H1 (cell line): ENCODE results near the gene CNR2. TPM values are rescaled to one million over a fixed set of nuclear protein-coding genes. Genes with fewer than 3 reads are reported as not detected.

Experiments used
- CTCF ChIA-PET: fragments of 300-600 bp; sonication (Branson Sonifier 250); formaldehyde crosslinking; loops from one replicate; lab custom pipeline; 2021; ENCODE audit not compliant: partially characterized antibody; lab: Charles Lee
- POLR2A ChIA-PET: fragments of 300-600 bp; sonication (Branson Sonifier 250); formaldehyde crosslinking; loops from one replicate; lab custom pipeline; 2021; ENCODE audit warnings: inconsistent platforms; ENCODE audit not compliant: partially characterized antibody; lab: Charles Lee
- DNase-seq, 2 experiments: peaks; one replicate each; pipeline versions ENCODE4 v3.0.0 to v3.0.0-alpha.2; 2010 to 2022; ENCODE audit warnings: low spot score in 2 of 2, low read depth in 1 of 2, mixed read lengths in 1 of 2
- FAIRE-seq: peaks from 2 replicates; lab custom pipeline; 2011; peaks lifted over from hg19 to GRCh38; lab: Jason Lieb, UNC
- H2AFZ ChIP-seq: 2 replicates; pipeline ENCODE4 v1.8.1; 2012; ENCODE audit warnings: low read length, inconsistent platforms
- H2AK5ac ChIP-seq: 2 replicates; pipeline ENCODE4 v1.6.1; 2013; ENCODE audit warnings: low read depth, low read length
- H2BK120ac ChIP-seq: replicated peaks from 2 replicates; pipeline ENCODE3; 2013; ENCODE audit warnings: low read depth, low read length, inconsistent platforms
- H2BK12ac ChIP-seq: 2 replicates; pipeline ENCODE4 v1.6.1; 2013; ENCODE audit warnings: low read depth, low read length
- H2BK15ac ChIP-seq: 2 replicates; pipeline ENCODE4 v1.6.1; 2013; ENCODE audit warnings: low read length
- H2BK20ac ChIP-seq: 2 replicates; pipeline ENCODE4 v1.6.1; 2013; ENCODE audit warnings: low read length
- H2BK5ac ChIP-seq: 2 replicates; pipeline ENCODE4 v1.6.1; 2013; ENCODE audit warnings: low read depth, low read length
- H3K14ac ChIP-seq: 2 replicates; pipeline ENCODE4 v1.6.1; 2013; ENCODE audit warnings: inconsistent platforms; ENCODE audit not compliant: insufficient read length
- H3K18ac ChIP-seq: 2 replicates; pipeline ENCODE4 v1.6.1; 2013; ENCODE audit warnings: low read length; ENCODE audit errors: extremely low read depth
- H3K23ac ChIP-seq: 2 replicates; pipeline ENCODE4 v1.6.1; 2013; ENCODE audit warnings: inconsistent platforms; ENCODE audit not compliant: insufficient read length
- H3K23me2 ChIP-seq: 2 replicates; pipeline ENCODE4 v1.6.1; 2013; ENCODE audit warnings: low read depth, low read length
- H3K27ac ChIP-seq: 2 replicates; pipeline ENCODE4 v1.6.1; 2011; ENCODE audit warnings: low read depth, low read length, inconsistent platforms
- H3K27me3 ChIP-seq, 4 experiments: replicated peaks in 1 of 4; 1 replicate in 1 of 4; 2 replicates in 3 of 4; pipeline versions ENCODE4 v1.6.1 to v1.8.1; 2011 to 2013; ENCODE audit warnings: low read length in 3 of 4, mild to moderate bottlenecking in 3 of 4, inconsistent platforms in 2 of 4, mixed read lengths in 2 of 4, moderate library complexity in 1 of 4; ENCODE audit not compliant: control insufficient read depth in 3 of 4, insufficient read depth in 3 of 4; ENCODE audit errors: extremely low read depth in 1 of 4
- H3K36me3 ChIP-seq, 4 experiments: 2 replicates each; pipeline versions ENCODE4 v1.6.1 to v1.8.1; 2011 to 2013; ENCODE audit warnings: mild to moderate bottlenecking in 4 of 4, low read length in 3 of 4, moderate library complexity in 2 of 4, control low read depth in 1 of 4, inconsistent platforms in 1 of 4; ENCODE audit not compliant: insufficient read depth in 4 of 4, control insufficient read depth in 2 of 4
- H3K4ac ChIP-seq: replicated peaks from 2 replicates; pipeline ENCODE3; 2013; ENCODE audit warnings: low read length, low read depth, mixed read lengths, inconsistent platforms; ENCODE audit not compliant: insufficient read length
- H3K4me1 ChIP-seq, 4 experiments: replicated peaks in 1 of 4; 1 replicate in 1 of 4; 2 replicates in 3 of 4; pipeline versions ENCODE4 v1.6.1 to v1.8.1; 2011 to 2013; ENCODE audit warnings: low read length in 3 of 4, inconsistent platforms in 2 of 4, mixed read lengths in 1 of 4; ENCODE audit not compliant: insufficient read depth in 4 of 4, control insufficient read depth in 3 of 4
- H3K4me2 ChIP-seq, 2 experiments: 2 replicates each; pipeline versions ENCODE4 v1.6.1 to v1.8.1; 2011 to 2013; ENCODE audit warnings: low read depth in 2 of 2, low read length in 2 of 2, control low read depth in 1 of 2, inconsistent platforms in 1 of 2, mild to moderate bottlenecking in 1 of 2; ENCODE audit not compliant: insufficient read depth in 1 of 2
- H3K4me3 ChIP-seq, 4 experiments: fragments of 200-600, 300-600 bp in 1 of 4; sonication (generic), shearing (Covaris generic), sonication (Bioruptor Twin) in 1 of 4; 2 replicates each; pipeline versions ENCODE4 v1.5.1 to v1.8.1; 2011 to 2016; ENCODE audit warnings: low read length in 4 of 4, low read depth in 3 of 4, control low read depth in 2 of 4, inconsistent platforms in 2 of 4, mild to moderate bottlenecking in 2 of 4, mixed read lengths in 1 of 4, moderate library complexity in 1 of 4; ENCODE audit not compliant: insufficient read depth in 2 of 4; ENCODE audit errors: extremely low read depth in 1 of 4
- H3K56ac ChIP-seq: replicated peaks from 2 replicates; pipeline ENCODE3; 2013; ENCODE audit warnings: low read depth, mild to moderate bottlenecking, mixed read lengths, low read length, inconsistent platforms; ENCODE audit not compliant: insufficient read length
- H3K79me1 ChIP-seq: 2 replicates; pipeline ENCODE4 v1.6.1; 2013; ENCODE audit warnings: low read depth, low read length, control low read depth
- H3K79me2 ChIP-seq, 2 experiments: 2 replicates each; pipeline versions ENCODE4 v1.6.1 to v1.8.1; 2012 to 2013; ENCODE audit warnings: low read length in 2 of 2, mild to moderate bottlenecking in 2 of 2, inconsistent platforms in 1 of 2; ENCODE audit not compliant: insufficient read depth in 2 of 2, control insufficient read depth in 1 of 2
- H3K9ac ChIP-seq, 4 experiments: replicated peaks in 1 of 4; 1 replicate in 1 of 4; 2 replicates in 3 of 4; pipeline versions ENCODE4 v1.6.1 to v1.8.1; 2011 to 2013; ENCODE audit warnings: low read depth in 3 of 4, low read length in 3 of 4, control low read depth in 2 of 4, mild to moderate bottlenecking in 2 of 4, moderate library complexity in 2 of 4, inconsistent platforms in 1 of 4; ENCODE audit errors: extremely low read depth in 1 of 4
- H3K9me3 ChIP-seq, 2 experiments: 2 replicates each; pipeline versions ENCODE4 v1.6.1 to v1.8.1; 2012 to 2013; ENCODE audit warnings: mild to moderate bottlenecking in 2 of 2, moderate library complexity in 2 of 2, control low read depth in 1 of 2, inconsistent platforms in 1 of 2, low read depth in 1 of 2, low read length in 1 of 2, mixed read lengths in 1 of 2; ENCODE audit not compliant: insufficient read depth in 2 of 2
- H4K20me1 ChIP-seq, 2 experiments: replicated peaks in 1 of 2; 2 replicates each; pipeline versions ENCODE3 to v1.8.1; 2011 to 2013; ENCODE audit warnings: inconsistent platforms in 2 of 2, low read length in 2 of 2, mild to moderate bottlenecking in 1 of 2; ENCODE audit not compliant: insufficient read depth in 2 of 2, control insufficient read depth in 1 of 2
- H4K5ac ChIP-seq: 2 replicates; pipeline ENCODE4 v1.6.1; 2013; ENCODE audit warnings: low read length, low read depth, mixed read lengths, inconsistent platforms; ENCODE audit not compliant: insufficient read length
- H4K8ac ChIP-seq: 2 replicates; pipeline ENCODE4 v1.8.0; 2013; ENCODE audit warnings: mild to moderate bottlenecking, moderate library complexity, low read length, inconsistent platforms; ENCODE audit not compliant: insufficient read depth; ENCODE audit errors: extremely low read depth
- H4K91ac ChIP-seq: replicated peaks from 2 replicates; pipeline ENCODE3; 2013; ENCODE audit warnings: low read length, mixed read lengths, inconsistent platforms; ENCODE audit not compliant: insufficient read length
- BCL11A ChIP-seq, 2 experiments: IDR thresholded peaks; one replicate each; pipeline ENCODE4 v1.6.1; 2011; ENCODE audit warnings: low read depth in 2 of 2, low read length in 2 of 2, mild to moderate bottlenecking in 2 of 2
- E2F6 ChIP-seq: IDR thresholded peaks from 2 replicates; pipeline ENCODE4 v1.6.1; 2012; ENCODE audit warnings: inconsistent platforms
- MAFK ChIP-seq: IDR thresholded peaks from 2 replicates; pipeline ENCODE4 v1.6.1; 2012; ENCODE audit warnings: low read depth, mild to moderate bottlenecking, improper control_type of control experiment, low read length
- NRF1 ChIP-seq: IDR thresholded peaks from 2 replicates; pipeline ENCODE4 v1.6.1; 2011; ENCODE audit warnings: mild to moderate bottlenecking, low read depth, low read length, improper control_type of control experiment
- USF2 ChIP-seq: IDR thresholded peaks from 2 replicates; pipeline ENCODE4 v1.6.1; 2011; ENCODE audit warnings: low read length, improper control_type of control experiment
- YY1 ChIP-seq: IDR thresholded peaks from 2 replicates; pipeline ENCODE4 v1.6.1; 2011; ENCODE audit warnings: low read depth, mild to moderate bottlenecking, low read length
- WGBS, 2 experiments: shearing (Covaris generic) in 1 of 2; methylation state at CpG; one replicate each; pipeline versions ENCODE4 v1.1.6 to v1.1.7; 2013 to 2015; ENCODE audit warnings: low lambda C conversion rate in 2 of 2, mixed read lengths in 2 of 2, inconsistent platforms in 1 of 2, low coverage in 1 of 2, missing lambda C conversion rate in 1 of 2; ENCODE audit not compliant: insufficient replicate concordance in 2 of 2, insufficient coverage in 1 of 2, insufficient read length in 1 of 2; ENCODE audit errors: extremely low coverage in 1 of 2, missing lambda C conversion rate in 1 of 2; 5-methylcytosine and 5-hydroxymethylcytosine counted together
- polyA plus RNA-seq, 7 experiments: library from polyadenylated mRNA; depleted of rRNA in 3 of 7; stranded (reverse) in 5 of 7; unstranded in 2 of 7; fragments of >200 nt in 5 of 7; fragments of 200-250 nt in 2 of 7; gene quantifications; 1 replicate in 5 of 7; 2 replicates in 1 of 7; 4 replicates in 1 of 7; pipeline versions ENCODE4 v1.2.1 to v1.2.3, GENCODE V29; 2011 to 2013; ENCODE audit warnings: missing spikeins in 2 of 7, mixed read lengths in 2 of 7
- total RNA-seq: library from RNA; stranded (reverse); fragmentation: NEBNext Ultra II Directional; extraction: Animal tissue kit (Norgen Biotek cat#: 25700); gene quantifications from 2 replicates; pipeline ENCODE4 v1.2.1, GENCODE V29; 2021

The CNR2 gene
- total and polyA plus RNA-seq, 2 of the 8 experiments (the other 6 are each of a cell fraction or from before 2014, with no cell fraction given), result not detected

GRCh38 chr1:23915466-23915865 is 2.3 kb upstream of the CNR2 start:
- no peak overlapping the region for H4K91ac ChIP-seq
- H2AFZ ChIP-seq, result no peak overlapping the region
- H3K4me2 ChIP-seq, result no peak overlapping the region
- no peaks in the 10 kb centered on the region for H4K20me1 ChIP-seq
- H3K14ac ChIP-seq, result no peak overlapping the region
- ChIA-PET POLR2A (no interaction called here), CTCF (interaction anchor here (1.9 to 2.5 kb wide), 3 partner anchors 11 to 145 kb away, joined by 4 to 32 read pairs (median 21); no protein-coding TSS in a partner anchor)
- peaks cover 0 to 2% (median 0%) of the 10 kb centered on the region in 4 experiments; a peak in 2 of 7 replicates for H3K4me1 ChIP-seq
- no peak overlapping the region for H2BK12ac ChIP-seq
- H3K56ac ChIP-seq, result no peak overlapping the region
- H3K9me3 ChIP-seq, result no peaks in the 10 kb centered on the region
- H3K36me3 ChIP-seq, result no peaks in the 10 kb centered on the region; a peak in 1 of 8 replicates
- H3K27ac ChIP-seq, result no peak overlapping the region
- H3K9ac ChIP-seq, result no peak overlapping the region
- no peaks in the 10 kb centered on the region for H3K79me1 ChIP-seq
- FAIRE-seq (no peak), DNase-seq (no peak)
- no peak overlapping the region; the same call in 1 of the 2 replicates for H2BK15ac ChIP-seq
- H2BK5ac ChIP-seq, result no peak overlapping the region
- no peak overlapping the region for H3K4me3 ChIP-seq
- H2BK120ac ChIP-seq, result no peak overlapping the region
- WGBS, 2 experiments, result 98% methylated on average over 4 of the region's 5 CpGs; no CpG with 5 or more reads in 1 of the 2 experiments
- no peak overlapping the region for H4K5ac ChIP-seq
- H3K23me2 ChIP-seq, result no peaks in the 10 kb centered on the region
- no peaks in the 10 kb centered on the region for H3K27me3 ChIP-seq
- H3K79me2 ChIP-seq, result no peaks in the 10 kb centered on the region
- no peak overlapping the region for H3K23ac ChIP-seq
- no peak overlapping the region for H4K8ac ChIP-seq
- no peak overlapping the region for H3K4ac ChIP-seq
- H2AK5ac ChIP-seq, result no peak overlapping the region
- TF ChIP-seq USF2, result no peak
- no peak for TF ChIP-seq MAFK
- no peak for TF ChIP-seq NRF1
- TF ChIP-seq E2F6, result no peak
- TF ChIP-seq YY1, result no peak
- TF ChIP-seq BCL11A (IDR thresholded peaks at IDR 0.05; ENCODE audit: low read depth in 2 of 2, low read length in 2 of 2), result no peak
- no peak overlapping the region for H3K18ac ChIP-seq
- no peak overlapping the region for H2BK20ac ChIP-seq
